Adrenal gland (tissue), 12 donors: ENCODE measurements around the gene NNMT. TPM values are rescaled to one million over a fixed set of nuclear protein-coding genes. Genes with fewer than 3 reads are reported as not detected.

Experiments used
- DNase-seq, 7 donors: peaks; one replicate each; pipeline ENCODE4 v3.0.0-alpha.2; 2019 to 2020
- H3K27ac ChIP-seq, 5 donors: fragments of 200-600 bp; sonication (generic) in 4 of 5; 1 replicate in 3 of 5; 2 replicates in 2 of 5; pipeline versions ENCODE4 v1.5.1 to v1.8.0; 2016 to 2020; ENCODE audit warnings: mild to moderate bottlenecking in 1 of 5
- H3K27me3 ChIP-seq: fragments of 200-600 bp; 2 replicates; pipeline ENCODE4 v1.8.0; 2021
- H3K36me3 ChIP-seq, 2 donors: fragments of 200-600 bp; replicated peaks in 1 of 2; 1 replicate in 1 of 2; 2 replicates in 1 of 2; pipeline versions ENCODE4 v1.5.1 to v1.8.0; 2018 to 2022
- H3K4me1 ChIP-seq, 2 donors: fragments of 200-600 bp; replicated peaks in 1 of 2; 1 replicate in 1 of 2; 2 replicates in 1 of 2; pipeline versions ENCODE4 v1.5.1 to v1.8.0; 2018 to 2021
- H3K4me3 ChIP-seq, 4 donors: fragments of 200-600 bp; sonication (generic) in 3 of 4; one replicate each; pipeline ENCODE4 v1.5.1; 2016 to 2018
- H3K9me3 ChIP-seq, 3 donors: fragments of 200-600 bp; sonication (generic) in 1 of 3; replicated peaks in 1 of 3; 1 replicate in 2 of 3; 2 replicates in 1 of 3; pipeline versions ENCODE4 v1.5.1 to v1.8.0; 2016 to 2021
- CTCF ChIP-seq, 6 experiments: fragments of 450-650 bp in 4 of 6; fragments of 200-600 bp in 2 of 6; sonication (generic) in 1 of 6; IDR thresholded peaks; 1 replicate in 5 of 6; 2 replicates in 1 of 6; pipeline versions ENCODE4 v1.5.1 to v1.8.0; 2016 to 2021; ENCODE audit warnings: antibody characterized with exemption in 6 of 6, mild to moderate bottlenecking in 2 of 6, moderate library complexity in 1 of 6
- POLR2A ChIP-seq, 2 donors: fragments of 450-650 bp; IDR thresholded peaks; one replicate each; pipeline ENCODE4 v1.6.1; 2017; ENCODE audit warnings: antibody characterized with exemption in 2 of 2, mild to moderate bottlenecking in 2 of 2, moderate library complexity in 1 of 2
- WGBS, 4 donors: extraction: QIAGEN DNeasy Blood & Tissue Kit in 2 of 4; methylation state at CpG; one replicate each; pipeline versions ENCODE4 v1.1.5 to v1.1.7; 2013 to 2017; 5-methylcytosine and 5-hydroxymethylcytosine counted together
- intact Hi-C, 2 donors: fragments of 100-400 bp; cut with DNase I; formaldehyde crosslinking; loops; one replicate each; pipeline versions ENCODE4 v1.14.1 to v1.15.0; 2022 to 2023
- polyA plus RNA-seq, 3 donors: library from polyadenylated mRNA; stranded (reverse); fragments of 200-250 nt in 2 of 3; fragments of 350-450 nt in 1 of 3; fragmentation: Illumina TruSeq in 1 of 3; extraction: RNeasy Lipid Tissue Mini Kit (QIAGEN cat#74804) in 1 of 3; gene quantifications; one replicate each; pipeline ENCODE4 v1.2.3, GENCODE V29; 2013 to 2014
- total RNA-seq, 9 donors: library from RNA; depleted of rRNA in 4 of 9; stranded (reverse); fragments of >200 nt in 4 of 9; fragments of 120-200 nt in 1 of 9; fragmentation: NEBNext Ultra II Directional in 1 of 9; extraction: Animal tissue kit (Norgen Biotek cat#: 25700) in 1 of 9; gene quantifications; one replicate each; pipeline versions ENCODE4 v1.1.0 to v1.2.4, GENCODE V29; 2013 to 2023
- donor health status: healthy with polysubstance abuse.
- donor health status: Bipolar disorder and iron deficiency.
- donor health status: DM: yes; HTN: yes; CAD: no.
- donor health status: DM: no; HTN: no; CAD: no.
- donor health status: DM: no; HTN: no; CAD: no.
- donor health status: DM: yes; HTN: yes; CAD: no.

NNMT gene
- total and polyA plus RNA-seq, 12 donors = 0.94 to 354 (median 77.4) TPM

- Histone ChIP-seq H3K27ac (peak overlapping the region in 1 of 5 donors; percentile 6), H3K36me3 (no peaks in the 10 kb centered on the region), H3K9me3 (no peaks in the 10 kb centered on the region), H3K4me1 (no peaks in the 10 kb centered on the region), H3K27me3 (no peaks in the 10 kb centered on the region), H3K4me3 (no peak overlapping the region)
- 52 to 67% (median 60%) methylated on average over 4 of the region's 4 CpGs for WGBS, 4 donors
- TF ChIP-seq POLR2A (IDR thresholded peaks at IDR 0.05) = no peak
- no peak for TF ChIP-seq CTCF (IDR thresholded peaks at IDR 0.05)
- no peak for DNase-seq
- intact Hi-C loops = no loop called here
Measured at GRCh38 chr11:114318361-114318760, 22.2 kb downstream of the NNMT start.

DNA sequence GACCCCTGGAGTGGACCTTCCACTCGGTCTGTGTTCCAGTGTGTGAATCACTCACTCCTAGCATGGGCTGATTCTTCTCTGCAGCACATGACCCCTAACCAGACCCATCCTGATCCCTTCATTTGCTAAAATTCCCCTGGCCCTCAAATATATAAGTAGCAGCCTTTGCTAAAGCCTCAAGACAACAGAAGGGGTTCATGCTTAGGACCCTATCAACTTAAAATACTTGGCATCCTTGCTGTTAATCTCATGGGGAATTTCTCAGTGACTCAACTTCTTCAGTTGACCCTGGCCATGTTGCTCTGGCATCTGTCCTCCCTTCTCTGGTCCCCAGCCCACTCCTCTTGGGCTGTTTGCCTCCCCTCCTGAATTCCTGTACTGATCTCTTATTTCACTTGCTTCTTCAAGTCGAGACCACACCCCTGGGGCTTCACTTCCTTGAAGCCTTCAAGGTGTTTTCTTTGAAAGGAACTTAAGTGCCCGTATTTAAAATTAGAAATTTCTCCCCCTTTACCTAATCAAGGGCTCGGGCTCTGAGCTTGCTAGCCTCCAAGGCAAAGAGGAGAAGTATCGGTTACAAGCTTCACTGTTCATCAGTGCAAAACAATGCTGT lies 23.6 kb downstream of the NNMT start:
- 50 to 64% (median 56%) methylated on average over 5 of the region's 5 CpGs for WGBS, 4 donors
- DNase-seq = no peak
- intact Hi-C loops = no loop called here
- Histone ChIP-seq H3K27me3 (no peaks in the 10 kb centered on the region), H3K4me1 (no peaks in the 10 kb centered on the region), H3K4me3 (no peak overlapping the region), H3K27ac (no peak overlapping the region), H3K9me3 (no peaks in the 10 kb centered on the region), H3K36me3 (no peaks in the 10 kb centered on the region)
- TF ChIP-seq POLR2A (IDR thresholded peaks at IDR 0.05) = no peak
- TF ChIP-seq CTCF (IDR thresholded peaks at IDR 0.05) = no peak

GRCh38 chr11:114321621-114322257 lies 25.5 kb downstream of the NNMT start:
- WGBS, 4 donors = 63 to 72% (median 69%) methylated on average over 6 of the region's 6 CpGs
- no peak for DNase-seq
- intact Hi-C loops = no loop called here
- no peaks in the 10 kb centered on the region for H3K4me1 ChIP-seq
- H3K4me3 ChIP-seq = no peak overlapping the region
- no peaks in the 10 kb centered on the region for H3K36me3 ChIP-seq
- no peaks in the 10 kb centered on the region for H3K9me3 ChIP-seq
- no peak overlapping the region for H3K27ac ChIP-seq
- TF ChIP-seq POLR2A (IDR thresholded peaks at IDR 0.05) (no peak), CTCF (IDR thresholded peaks at IDR 0.05) (no peak)
- no peaks in the 10 kb centered on the region for H3K27me3 ChIP-seq

DNA sequence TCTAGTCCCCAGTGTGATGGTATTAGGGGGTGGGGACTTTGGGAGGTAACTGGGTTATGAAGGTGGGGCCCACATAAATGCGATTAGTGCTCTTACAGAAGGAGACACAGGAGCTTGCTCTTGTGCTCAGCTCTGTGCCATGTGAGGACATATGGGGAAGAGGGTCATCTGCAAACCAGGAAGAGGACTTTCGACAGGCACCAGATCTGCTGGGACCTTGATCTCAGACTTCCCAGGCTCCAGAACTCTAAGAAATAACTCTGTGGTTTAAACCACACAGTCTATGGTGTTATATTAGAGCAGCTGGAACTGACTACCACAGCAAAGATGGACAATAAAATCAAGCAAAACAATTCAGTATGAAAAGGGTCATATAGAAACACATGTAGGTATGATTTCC lies 26.7 kb downstream of the NNMT start:
- 73 to 93% (median 85%) methylated on average over 2 of the region's 2 CpGs for WGBS, 4 donors
- Histone ChIP-seq H3K4me3 (no peak overlapping the region), H3K27ac (no peak overlapping the region), H3K36me3 (no peaks in the 10 kb centered on the region), H3K9me3 (no peaks in the 10 kb centered on the region), H3K4me1 (no peaks in the 10 kb centered on the region), H3K27me3 (no peaks in the 10 kb centered on the region)
- TF ChIP-seq CTCF (IDR thresholded peaks at IDR 0.05) (no peak), POLR2A (IDR thresholded peaks at IDR 0.05) (no peak)
- intact Hi-C loops = no loop called here
- DNase-seq = no peak
